ENCODE data around the gene VOPP1. TPM values are rescaled to one million over a fixed set of nuclear protein-coding genes. Genes with fewer than 3 reads are reported as not detected.

Gene VOPP1
- total and polyA plus RNA-seq, 2 donors (not counting 3 experiments of a cell fraction or from before 2014, with no cell fraction given) = 85.6 to 154 TPM

DNA sequence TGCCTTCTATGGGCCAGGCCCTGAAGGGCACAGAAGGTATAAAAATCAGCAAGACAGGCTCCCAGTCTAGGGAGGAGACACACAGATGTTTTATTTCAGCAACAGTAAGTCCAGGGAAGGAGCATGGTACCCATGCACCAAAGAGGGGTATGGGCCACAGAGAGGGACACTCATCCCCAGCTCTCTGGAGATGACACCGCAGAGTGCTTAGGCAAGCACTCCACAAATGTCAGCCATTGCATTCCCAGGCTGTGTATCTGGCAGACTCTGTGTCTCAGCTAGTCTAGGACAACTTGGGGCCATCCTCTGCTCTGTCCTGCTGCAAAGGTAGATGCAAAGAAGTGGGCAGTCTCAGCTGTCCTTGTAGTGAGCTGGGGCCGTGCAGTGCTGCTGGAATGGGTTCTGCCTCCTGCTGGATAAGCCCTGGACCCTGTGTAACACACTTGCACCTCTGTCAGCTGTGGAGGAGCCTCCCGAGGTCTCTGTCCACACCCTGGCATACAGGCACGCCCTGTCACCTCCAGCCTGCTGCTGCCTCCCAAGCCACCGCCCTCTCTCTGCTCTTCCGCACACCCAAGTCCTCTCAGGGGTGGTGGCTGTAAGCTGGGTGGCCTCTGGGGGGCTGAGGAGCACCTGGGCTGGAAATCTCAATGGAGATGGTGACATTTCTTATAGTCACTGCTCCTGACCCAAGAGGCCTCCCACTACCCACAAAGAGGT, 57.6 kb downstream of the VOPP1 start:
- Histone ChIP-seq H3K27ac (ENCODE audit: insufficient read depth, low read depth, low read length) (no peak overlapping the region), H3K79me2 (ENCODE audit: control insufficient read depth, insufficient read depth, low read length) (peaks cover 13% of the 10 kb centered on the region), H3K36me3 (ENCODE audit: control insufficient read depth in 2 of 2, extremely low read depth in 1 of 2, insufficient read depth in 2 of 2, low read length in 2 of 2) (peaks cover 10 to 36% of the 10 kb centered on the region in 2 experiments), H3K4me3 (replicated peaks in 1 of 3; ENCODE audit: insufficient read depth in 1 of 3, low read depth in 1 of 3, low read length in 3 of 3) (no peak overlapping the region), H3K4me2 (ENCODE audit: insufficient read depth, low read length) (no peak overlapping the region), H3K9me3 (replicated peaks; ENCODE audit: control insufficient read depth, insufficient read depth, low read length) (no peaks in the 10 kb centered on the region), H2AFZ (ENCODE audit: low read depth, low read length) (no peak overlapping the region), H3K4me1 (ENCODE audit: control insufficient read depth, extremely low read depth, insufficient read depth, low read length) (no peaks in the 10 kb centered on the region), H3K9ac (replicated peaks; ENCODE audit: extremely low read depth, insufficient read depth, low read length) (no peak overlapping the region), H4K20me1 (replicated peaks; ENCODE audit: control insufficient read depth, extremely low read depth, insufficient read depth, low read length) (no peaks in the 10 kb centered on the region), H3K27me3 (ENCODE audit: control insufficient read depth in 2 of 2, insufficient read depth in 2 of 2, low read length in 2 of 2) (no peaks in the 10 kb centered on the region), H3K9me1 (replicated peaks; ENCODE audit: control insufficient read depth, extremely low read depth, insufficient read depth, low read length) (no peaks in the 10 kb centered on the region)
- dilution Hi-C loops (cut with MboI; ENCODE audit: extremely low pct_ligation_motif_present, low sequenced_read_pairs) = no loop called here
- DNase-seq (ENCODE audit: low read depth, low spot score) (no peak), FAIRE-seq (no peak)
- TF ChIP-seq POLR2A (IDR thresholded peaks at IDR 0.05; ENCODE audit: low read depth, low read length) = no peak
- no peak for TF ChIP-seq MYC (IDR thresholded peaks at IDR 0.05; ENCODE audit: low read depth, low read length)
- no peak for TF ChIP-seq FOS (IDR thresholded peaks at IDR 0.05; ENCODE audit: borderline replicate concordance, insufficient read depth, low read length)
- TF ChIP-seq GATA2 (IDR thresholded peaks at IDR 0.05; ENCODE audit: insufficient read depth, insufficient read length, low read depth, low read length) = no peak
- no peak for TF ChIP-seq POLR2AphosphoS5 (IDR thresholded peaks at IDR 0.05; ENCODE audit: insufficient read depth, low read depth, low read length)
- no peak for TF ChIP-seq EZH2 (IDR thresholded peaks at IDR 0.05; ENCODE audit: borderline replicate concordance, low read depth, low read length, severe bottlenecking)
- TF ChIP-seq, protein P1, sequence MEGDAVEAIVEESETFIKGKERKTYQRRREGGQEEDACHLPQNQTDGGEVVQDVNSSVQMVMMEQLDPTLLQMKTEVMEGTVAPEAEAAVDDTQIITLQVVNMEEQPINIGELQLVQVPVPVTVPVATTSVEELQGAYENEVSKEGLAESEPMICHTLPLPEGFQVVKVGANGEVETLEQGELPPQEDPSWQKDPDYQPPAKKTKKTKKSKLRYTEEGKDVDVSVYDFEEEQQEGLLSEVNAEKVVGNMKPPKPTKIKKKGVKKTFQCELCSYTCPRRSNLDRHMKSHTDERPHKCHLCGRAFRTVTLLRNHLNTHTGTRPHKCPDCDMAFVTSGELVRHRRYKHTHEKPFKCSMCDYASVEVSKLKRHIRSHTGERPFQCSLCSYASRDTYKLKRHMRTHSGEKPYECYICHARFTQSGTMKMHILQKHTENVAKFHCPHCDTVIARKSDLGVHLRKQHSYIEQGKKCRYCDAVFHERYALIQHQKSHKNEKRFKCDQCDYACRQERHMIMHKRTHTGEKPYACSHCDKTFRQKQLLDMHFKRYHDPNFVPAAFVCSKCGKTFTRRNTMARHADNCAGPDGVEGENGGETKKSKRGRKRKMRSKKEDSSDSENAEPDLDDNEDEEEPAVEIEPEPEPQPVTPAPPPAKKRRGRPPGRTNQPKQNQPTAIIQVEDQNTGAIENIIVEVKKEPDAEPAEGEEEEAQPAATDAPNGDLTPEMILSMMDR (IDR thresholded peaks at IDR 0.05; ENCODE audit: extremely low read depth in 1 of 2, insufficient read depth in 1 of 2, low read depth in 1 of 2, low read length in 2 of 2) = no peak
- no peak for TF ChIP-seq JUN (IDR thresholded peaks at IDR 0.05; ENCODE audit: borderline replicate concordance, insufficient read depth, insufficient read length, low read depth)
- TF ChIP-seq, protein P2, sequence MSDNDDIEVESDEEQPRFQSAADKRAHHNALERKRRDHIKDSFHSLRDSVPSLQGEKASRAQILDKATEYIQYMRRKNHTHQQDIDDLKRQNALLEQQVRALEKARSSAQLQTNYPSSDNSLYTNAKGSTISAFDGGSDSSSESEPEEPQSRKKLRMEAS (IDR thresholded peaks at IDR 0.05; ENCODE audit: insufficient read depth, insufficient read length) = no peak
- BruUV-seq (replicated peaks) = no TSS peak
- ChIA-PET POLR2A (interaction anchor here (0.6 to 0.8 kb wide), 2 partner anchors 10 to 106 kb away, joined by 4 to 9 read pairs; no protein-coding TSS in a partner anchor), CTCF (interaction anchor here (1.0 to 1.7 kb wide), 2 partner anchors 8 to 9 kb away, joined by 3 to 7 read pairs; no protein-coding TSS in a partner anchor)
- intact Hi-C loops (cut with micrococcal nuclease) = no loop called here
